Activated T-helper 17 cell treated with anti-CD3 and anti-CD28 coated beads, Interleukin-2, amount 50 U/mL, for 72 hours (primary cell): ENCODE results near the gene ITIH5. TPM values are rescaled to one million over a fixed set of nuclear protein-coding genes. Genes with fewer than 3 reads are reported as not detected.

Source experiments
- ATAC-seq: fragments of 150-1000 bp; cut with Tn5 transposase; replicated peaks from 2 replicates; pipeline ENCODE4 v1.10.0; 2021; ENCODE audit warnings: mild to moderate bottlenecking, moderate library complexity
- H3K27ac Mint-ChIP-seq: one replicate; pipeline ENCODE4 v1.8.0; 2022; ENCODE audit warnings: mixed read lengths
- H3K27me3 Mint-ChIP-seq: one replicate; pipeline ENCODE4 v1.8.0; 2022; ENCODE audit warnings: mixed read lengths
- H3K36me3 Mint-ChIP-seq: one replicate; pipeline ENCODE4 v1.8.0; 2022; ENCODE audit warnings: low read depth, mild to moderate bottlenecking, mixed read lengths
- H3K4me1 Mint-ChIP-seq: one replicate; pipeline ENCODE4 v1.8.0; 2022; ENCODE audit warnings: mixed read lengths
- H3K4me3 Mint-ChIP-seq: one replicate; pipeline ENCODE4 v1.8.0; 2022; ENCODE audit warnings: mild to moderate bottlenecking, mixed read lengths
- H3K9me3 Mint-ChIP-seq: one replicate; pipeline ENCODE4 v1.8.0; 2022; ENCODE audit warnings: mixed read lengths
- total RNA-seq, 2 donors: library from RNA; stranded (reverse); gene quantifications; one replicate each; pipeline ENCODE4 v1.2.3, GENCODE V29; 2022

ITIH5 gene
- total RNA-seq, 2 donors from 2014 or later: 0.34 TPM; not detected in 1

GRCh38 chr10:7626283-7626682 lies 40.5 kb downstream of the ITIH5 start:
- H3K9me3 Mint-ChIP-seq: no peaks in the 10 kb centered on the region
- peaks cover 4% of the 10 kb centered on the region for H3K27me3 Mint-ChIP-seq
- no peak overlapping the region for H3K27ac Mint-ChIP-seq
- no peaks in the 10 kb centered on the region for H3K36me3 Mint-ChIP-seq
- no peak for ATAC-seq
- H3K4me1 Mint-ChIP-seq: no peaks in the 10 kb centered on the region
- H3K4me3 Mint-ChIP-seq: no peak overlapping the region

DNA sequence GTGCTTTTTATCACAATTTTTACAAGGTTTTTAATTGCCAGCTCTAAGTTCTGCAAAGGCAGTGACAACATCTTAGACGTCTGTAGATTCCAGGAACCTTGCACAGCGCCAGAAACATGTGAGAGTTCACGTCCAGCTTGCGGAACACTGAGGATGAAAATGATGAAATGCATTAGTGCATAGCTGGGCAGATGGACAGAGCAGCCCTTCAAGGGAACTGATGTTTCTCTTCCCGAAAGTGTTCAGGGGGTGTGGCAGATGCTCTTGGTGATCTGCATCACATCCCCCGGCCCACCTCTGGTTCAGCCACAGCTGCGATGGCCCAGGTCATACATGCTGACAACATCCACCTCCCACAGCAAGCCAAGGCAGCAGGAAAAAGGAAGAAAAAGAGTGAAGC lies 40.9 kb downstream of the ITIH5 start:
- Mint-ChIP-seq H3K27ac (no peak overlapping the region), H3K27me3 (peaks cover 4% of the 10 kb centered on the region), H3K4me1 (no peaks in the 10 kb centered on the region), H3K9me3 (no peaks in the 10 kb centered on the region), H3K4me3 (no peak overlapping the region), H3K36me3 (no peaks in the 10 kb centered on the region)
- ATAC-seq: no peak

GRCh38 chr10:7625009-7625408 lies 41.8 kb downstream of the ITIH5 start:
- H3K9me3 Mint-ChIP-seq: no peaks in the 10 kb centered on the region
- no peak overlapping the region for H3K27ac Mint-ChIP-seq
- peaks cover 4% of the 10 kb centered on the region for H3K27me3 Mint-ChIP-seq
- H3K4me1 Mint-ChIP-seq: no peaks in the 10 kb centered on the region
- no peak for ATAC-seq
- no peaks in the 10 kb centered on the region for H3K36me3 Mint-ChIP-seq
- H3K4me3 Mint-ChIP-seq: no peak overlapping the region

GRCh38 chr10:7622969-7623368 lies 43.8 kb downstream of the ITIH5 start:
- no peaks in the 10 kb centered on the region for H3K4me1 Mint-ChIP-seq
- no peaks in the 10 kb centered on the region for H3K9me3 Mint-ChIP-seq
- no peaks in the 10 kb centered on the region for H3K36me3 Mint-ChIP-seq
- no peak overlapping the region for H3K27ac Mint-ChIP-seq
- H3K4me3 Mint-ChIP-seq: no peak overlapping the region
- peaks cover 4% of the 10 kb centered on the region for H3K27me3 Mint-ChIP-seq
- no peak for ATAC-seq

DNA sequence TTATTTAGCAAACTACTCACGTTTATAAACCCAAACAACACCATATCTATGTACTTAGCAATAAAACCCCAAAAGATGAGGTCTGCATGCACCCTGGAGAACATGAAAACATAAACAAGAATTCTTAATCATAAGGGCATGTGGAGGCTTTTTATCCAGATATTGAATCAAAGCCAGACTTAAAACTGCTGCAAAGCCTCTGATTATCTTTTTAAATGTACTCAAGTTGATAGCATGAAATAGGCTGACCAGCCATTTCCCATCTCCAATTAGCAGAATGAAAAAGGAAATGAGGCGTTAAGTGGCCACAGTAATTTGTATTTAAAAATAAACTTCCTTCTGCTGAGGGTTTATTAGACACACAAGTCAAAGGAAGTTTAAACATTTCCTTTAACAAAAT lies 48.3 kb downstream of the ITIH5 start:
- no peak overlapping the region for H3K27ac Mint-ChIP-seq
- H3K9me3 Mint-ChIP-seq: no peaks in the 10 kb centered on the region
- no peak for ATAC-seq
- H3K4me3 Mint-ChIP-seq: no peak overlapping the region
- peaks cover 16% of the 10 kb centered on the region for H3K27me3 Mint-ChIP-seq
- H3K36me3 Mint-ChIP-seq: no peaks in the 10 kb centered on the region
- no peaks in the 10 kb centered on the region for H3K4me1 Mint-ChIP-seq

GRCh38 chr10:7611909-7612308 lies 54.9 kb downstream of the ITIH5 start:
- Mint-ChIP-seq H3K36me3 (no peaks in the 10 kb centered on the region), H3K4me1 (no peaks in the 10 kb centered on the region), H3K9me3 (no peaks in the 10 kb centered on the region), H3K4me3 (no peak overlapping the region), H3K27ac (no peak overlapping the region), H3K27me3 (peaks cover 5% of the 10 kb centered on the region)
- no peak for ATAC-seq

DNA sequence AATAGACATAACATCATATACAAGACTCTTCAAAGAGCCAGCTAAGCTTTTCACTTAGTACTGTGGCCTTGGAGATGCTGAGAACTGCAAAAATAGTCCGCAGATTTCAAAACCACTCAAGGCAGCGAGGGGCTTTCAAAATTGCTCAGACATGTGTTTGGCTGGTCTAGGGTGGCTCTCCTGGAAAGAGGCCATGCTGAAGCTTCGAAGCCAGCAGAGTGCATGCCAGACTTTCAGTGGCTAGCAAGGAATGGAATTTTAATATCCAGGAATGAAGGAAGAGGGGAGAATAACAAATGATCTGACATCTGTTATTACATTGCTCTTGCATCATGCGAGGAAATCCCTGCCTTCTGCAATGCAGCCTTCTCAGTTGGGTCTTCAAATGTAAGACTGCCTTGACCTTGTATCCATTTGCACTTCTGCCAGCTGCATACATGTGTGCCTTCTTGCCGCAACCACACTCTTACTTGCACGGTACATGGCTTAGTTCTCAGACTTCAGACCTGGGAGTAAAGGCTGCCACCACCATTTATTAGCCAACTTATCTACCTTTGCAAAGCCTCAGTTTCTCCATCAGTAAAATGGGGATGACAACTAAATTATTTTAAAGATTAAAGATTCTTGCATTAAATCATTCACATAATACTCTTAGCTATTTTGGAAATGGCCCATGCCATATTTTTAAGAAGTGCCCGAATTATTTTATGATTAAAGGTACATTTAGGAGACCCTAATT lies 55.9 kb downstream of the ITIH5 start:
- Mint-ChIP-seq H3K4me3 (no peak overlapping the region), H3K9me3 (no peaks in the 10 kb centered on the region)

GRCh38 chr10:7610026-7610425 lies 56.7 kb downstream of the ITIH5 start:
- no peak overlapping the region for H3K4me3 Mint-ChIP-seq
- H3K27ac Mint-ChIP-seq: no peak overlapping the region
- H3K27me3 Mint-ChIP-seq: peaks cover 8% of the 10 kb centered on the region

More for the DNA sequence above, 55.9 kb downstream of the ITIH5 start:
- ATAC-seq: no peak
- no peaks in the 10 kb centered on the region for H3K4me1 Mint-ChIP-seq
- H3K27ac Mint-ChIP-seq: no peak overlapping the region
- H3K36me3 Mint-ChIP-seq: no peaks in the 10 kb centered on the region
- H3K27me3 Mint-ChIP-seq: peaks cover 5% of the 10 kb centered on the region

DNA sequence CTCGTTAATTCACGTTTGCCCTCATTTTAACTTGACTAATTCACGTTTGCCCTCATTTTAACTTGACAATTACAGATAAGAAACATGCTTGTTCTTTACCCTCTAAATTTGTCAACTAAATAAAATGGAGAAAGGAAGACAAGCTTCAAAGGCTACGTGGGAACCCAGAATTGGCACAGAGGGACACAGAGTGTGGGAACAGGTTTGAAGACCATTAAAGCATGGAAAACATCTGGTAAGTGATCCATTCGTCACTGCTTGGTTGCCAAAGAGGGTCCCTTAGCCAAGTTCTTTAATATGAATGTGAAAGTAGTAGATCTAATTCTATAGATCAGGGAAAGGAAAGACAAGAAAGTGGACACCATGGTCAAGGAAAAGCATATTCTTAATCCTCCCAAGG lies 57.2 kb downstream of the ITIH5 start:
- Mint-ChIP-seq H3K36me3 (no peaks in the 10 kb centered on the region), H3K27ac (no peak overlapping the region), H3K27me3 (peaks cover 7% of the 10 kb centered on the region), H3K4me1 (no peaks in the 10 kb centered on the region), H3K9me3 (no peaks in the 10 kb centered on the region), H3K4me3 (no peak overlapping the region)
- no peak for ATAC-seq

More at GRCh38 chr10:7610026-7610425, 56.7 kb downstream of the ITIH5 start:
- ATAC-seq: no peak
- no peaks in the 10 kb centered on the region for H3K9me3 Mint-ChIP-seq
- no peaks in the 10 kb centered on the region for H3K4me1 Mint-ChIP-seq
- no peaks in the 10 kb centered on the region for H3K36me3 Mint-ChIP-seq

- Mint-ChIP-seq H3K4me1 (no peaks in the 10 kb centered on the region), H3K27ac (no peak overlapping the region), H3K27me3 (peaks cover 7% of the 10 kb centered on the region), H3K4me3 (no peak overlapping the region), H3K36me3 (no peaks in the 10 kb centered on the region), H3K9me3 (no peaks in the 10 kb centered on the region)
- ATAC-seq: no peak
These were observed 58.8 kb downstream of the ITIH5 start for GRCh38 chr10:7608001-7608400.

DNA sequence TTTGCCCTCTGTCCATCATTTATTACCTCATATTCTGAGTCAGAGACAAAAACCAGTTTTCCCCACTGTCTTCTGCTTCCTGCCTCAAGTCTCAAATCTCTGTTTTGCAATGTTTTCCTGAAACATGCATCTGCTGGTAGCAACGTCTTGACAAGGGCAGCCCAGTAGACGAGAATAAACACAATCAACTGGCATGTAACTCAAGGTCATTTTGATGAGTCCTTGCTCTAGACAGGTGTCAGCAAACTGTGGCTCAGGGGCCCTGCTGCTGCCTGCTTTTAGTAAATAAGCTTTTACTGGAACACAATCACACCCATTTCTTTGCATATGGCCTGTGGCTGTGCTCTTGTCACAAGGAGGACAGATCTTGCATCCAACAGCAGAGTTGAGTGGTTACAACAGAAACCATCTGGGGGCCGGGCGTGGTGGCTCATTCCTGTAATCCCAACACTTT lies 59.8 kb downstream of the ITIH5 start:
- Mint-ChIP-seq H3K36me3 (no peaks in the 10 kb centered on the region), H3K4me1 (no peaks in the 10 kb centered on the region)
- no peak for ATAC-seq

DNA sequence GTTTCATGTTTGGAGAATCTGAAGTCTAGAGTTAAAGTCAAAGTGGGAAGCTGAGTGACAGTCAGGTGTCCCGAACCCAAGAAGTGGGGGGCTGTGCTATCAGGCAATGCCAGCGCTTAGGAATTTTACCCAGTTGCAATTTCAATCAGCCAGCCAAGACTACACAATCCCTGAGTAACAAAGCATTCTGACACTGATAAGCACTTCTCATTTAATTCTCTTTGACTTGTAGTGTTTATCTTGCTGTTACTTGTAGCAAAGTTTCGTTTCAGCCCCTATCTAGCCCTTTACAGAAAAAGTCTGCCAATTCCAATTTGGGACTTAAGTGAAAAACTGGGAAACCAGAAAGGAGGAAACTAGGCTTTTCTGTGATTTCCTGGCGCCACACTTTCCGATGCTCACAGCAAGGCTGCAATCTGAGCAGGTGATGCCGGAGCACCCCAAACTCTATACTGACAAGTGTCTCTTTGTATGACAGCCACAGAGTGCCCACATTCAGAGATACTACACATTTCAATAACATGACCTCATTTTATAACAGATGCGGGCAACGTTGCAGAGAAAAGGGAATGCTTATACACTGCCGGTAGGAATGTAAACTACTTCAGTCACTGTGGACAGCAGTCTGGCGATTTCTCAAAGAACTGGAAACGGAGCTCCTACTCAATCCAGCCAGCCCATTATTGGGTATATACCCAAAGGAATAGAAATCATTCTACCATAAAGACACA lies 61.0 kb downstream of the ITIH5 start:
- ATAC-seq: no peak
- Mint-ChIP-seq H3K27me3 (peaks cover 11% of the 10 kb centered on the region), H3K4me3 (no peak overlapping the region), H3K4me1 (no peaks in the 10 kb centered on the region), H3K27ac (no peak overlapping the region), H3K9me3 (no peaks in the 10 kb centered on the region), H3K36me3 (no peaks in the 10 kb centered on the region)

More for the DNA sequence above, 59.8 kb downstream of the ITIH5 start:
- peaks cover 11% of the 10 kb centered on the region for H3K27me3 Mint-ChIP-seq
- no peaks in the 10 kb centered on the region for H3K9me3 Mint-ChIP-seq
- no peak overlapping the region for H3K27ac Mint-ChIP-seq
- H3K4me3 Mint-ChIP-seq: no peak overlapping the region

- H3K4me3 Mint-ChIP-seq: no peak overlapping the region
- H3K27ac Mint-ChIP-seq: no peak overlapping the region
- no peak for ATAC-seq
- peaks cover 14% of the 10 kb centered on the region for H3K27me3 Mint-ChIP-seq
- no peaks in the 10 kb centered on the region for H3K4me1 Mint-ChIP-seq
- H3K36me3 Mint-ChIP-seq: no peaks in the 10 kb centered on the region
- no peaks in the 10 kb centered on the region for H3K9me3 Mint-ChIP-seq
These were observed 65.6 kb downstream of the ITIH5 start for GRCh38 chr10:7601023-7601656.

DNA sequence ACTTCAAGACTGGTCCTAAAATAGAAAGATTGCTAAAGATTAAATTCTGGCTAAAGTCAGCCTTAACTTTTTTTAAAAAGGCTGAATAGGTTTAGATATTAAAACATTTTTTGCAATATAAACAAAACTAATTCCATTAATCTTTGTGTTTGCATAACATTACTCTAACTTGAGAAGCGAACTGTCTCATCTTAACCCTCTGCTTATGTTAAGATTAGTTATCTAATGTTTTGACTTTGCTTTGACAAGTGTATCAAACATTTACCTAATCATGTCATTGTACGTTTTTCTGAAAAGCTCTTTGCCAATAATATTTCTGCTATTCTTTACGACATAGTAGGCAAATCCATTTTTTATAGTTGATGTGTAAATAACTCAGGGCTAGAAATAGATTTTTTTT lies 68.0 kb downstream of the ITIH5 start:
- peaks cover 7% of the 10 kb centered on the region for H3K27me3 Mint-ChIP-seq
- H3K4me1 Mint-ChIP-seq: no peaks in the 10 kb centered on the region
- H3K4me3 Mint-ChIP-seq: no peak overlapping the region
- H3K9me3 Mint-ChIP-seq: no peaks in the 10 kb centered on the region
- H3K27ac Mint-ChIP-seq: no peak overlapping the region
- ATAC-seq: no peak
- H3K36me3 Mint-ChIP-seq: no peaks in the 10 kb centered on the region

DNA sequence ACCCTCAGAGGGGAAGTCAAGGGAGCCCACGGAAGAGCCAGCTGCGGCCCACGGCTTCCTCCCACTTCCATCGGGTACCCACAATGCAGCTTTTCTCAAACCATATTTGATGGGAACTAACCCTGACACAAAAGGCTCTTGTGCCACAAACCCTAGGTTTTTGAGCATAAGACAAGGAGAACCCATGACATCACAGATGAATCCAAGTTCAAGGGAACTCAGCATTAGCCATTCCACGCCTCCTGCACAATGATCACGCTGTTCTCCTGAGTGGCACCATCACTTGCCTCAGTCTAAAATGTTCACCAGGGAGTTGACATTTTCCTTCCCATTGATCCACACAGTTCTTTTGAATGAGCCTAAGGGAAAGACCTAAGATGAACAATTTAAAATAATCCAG lies 70.4 kb downstream of the ITIH5 start:
- peaks cover 5% of the 10 kb centered on the region for H3K4me1 Mint-ChIP-seq
- H3K27me3 Mint-ChIP-seq: peaks cover 10% of the 10 kb centered on the region
- no peak overlapping the region for H3K4me3 Mint-ChIP-seq
- H3K27ac Mint-ChIP-seq: no peak overlapping the region
- H3K36me3 Mint-ChIP-seq: no peaks in the 10 kb centered on the region
- no peaks in the 10 kb centered on the region for H3K9me3 Mint-ChIP-seq
- no peak for ATAC-seq
